ENCODE measurements around the gene PCDH9. TPM values are rescaled to one million over a fixed set of nuclear protein-coding genes. Genes with fewer than 3 reads are reported as not detected.

The PCDH9 gene
- total and polyA plus RNA-seq, 2 of the 13 experiments (the other 11 are each of a cell fraction or from before 2014, with no cell fraction given), result 0.09 TPM; not detected in 1

DNA sequence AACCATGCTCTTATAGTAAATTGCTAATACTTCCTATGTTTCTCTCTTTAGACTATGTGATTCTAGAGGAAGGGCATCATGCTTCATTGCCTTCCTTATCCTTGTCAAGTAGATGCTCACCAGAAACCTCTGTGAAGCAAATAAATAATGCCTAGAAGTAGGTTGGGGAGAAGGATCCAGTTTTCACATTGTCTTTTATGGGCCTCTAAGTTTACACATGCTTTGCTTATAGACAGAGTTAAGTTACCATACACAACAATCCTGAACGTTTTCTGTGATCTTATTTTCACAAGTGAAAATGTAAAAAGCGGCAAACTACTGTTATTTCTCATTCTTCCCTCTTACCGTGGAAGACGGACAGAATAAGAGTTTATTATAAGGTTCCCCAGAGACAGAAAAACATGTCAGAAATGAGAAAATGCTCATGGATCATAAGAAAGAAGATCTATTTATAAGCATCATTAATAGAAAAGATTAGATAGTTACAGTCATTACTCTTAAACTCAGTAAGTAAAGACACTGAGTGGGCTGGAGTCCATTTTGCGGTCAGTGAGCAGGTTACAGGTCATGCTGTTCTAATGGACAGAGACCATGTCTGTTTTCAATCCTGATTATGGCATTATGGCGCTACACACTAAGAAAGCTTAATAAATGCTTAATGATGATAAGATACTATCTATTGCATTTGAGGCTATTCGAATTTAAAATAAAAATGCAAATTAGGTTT, 723.9 kb downstream of the PCDH9 start (continued):
- TF ChIP-seq CAMTA2 (CRISPR knock-in tag; IDR thresholded peaks at IDR 0.05; ENCODE audit: borderline replicate concordance) (no peak), NR2F1 (CRISPR knock-in tag; IDR thresholded peaks at IDR 0.05) (no peak), ZNF10 (CRISPR knock-in tag; IDR thresholded peaks at IDR 0.05; ENCODE audit: borderline replicate concordance, low read depth) (no peak), XBP1 (CRISPR knock-in tag; IDR thresholded peaks at IDR 0.05) (no peak), MLLT10 (CRISPR knock-in tag; IDR thresholded peaks at IDR 0.05) (no peak), ZFP36L2 (CRISPR knock-in tag; IDR thresholded peaks at IDR 0.05) (no peak)

DNA sequence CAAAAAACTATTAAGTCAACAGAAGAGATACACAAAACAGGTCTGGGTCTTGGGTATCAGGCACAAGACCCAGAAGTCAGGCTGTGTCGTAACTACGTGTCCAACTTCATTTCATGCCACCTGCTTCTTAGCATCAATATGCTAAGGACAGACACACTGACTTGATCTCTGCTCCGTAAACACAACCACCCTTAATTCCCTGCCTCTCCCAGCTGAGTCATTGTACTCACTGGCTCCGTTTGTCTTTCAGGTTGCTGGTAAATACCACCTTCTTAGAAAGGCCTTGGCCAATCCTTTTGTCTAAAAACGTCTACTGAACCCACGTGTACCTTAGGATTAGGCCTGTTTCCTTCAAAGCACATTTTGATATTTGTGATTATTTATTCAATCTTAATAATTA, 726.2 kb downstream of the PCDH9 start:
- Histone ChIP-seq H3K9me3 (ENCODE audit: low read length) (no peaks in the 10 kb centered on the region), H3K27me3 (ENCODE audit: control insufficient read depth in 1 of 2, insufficient read depth in 2 of 2, low read length in 2 of 2) (no peaks in the 10 kb centered on the region), H2AFZ (ENCODE audit: low read length) (no peak overlapping the region), H3K36me3 (replicated peaks in 1 of 2; ENCODE audit: control insufficient read depth in 1 of 2, insufficient read depth in 2 of 2, low read length in 2 of 2) (no peaks in the 10 kb centered on the region), H3K4me3 (replicated peaks in 1 of 3; ENCODE audit: insufficient read depth in 1 of 3, low read depth in 2 of 3, low read length in 3 of 3) (no peak overlapping the region), H3K4me1 (ENCODE audit: insufficient read depth, low read length) (no peaks in the 10 kb centered on the region), H3K79me2 (ENCODE audit: insufficient read depth, low read length) (no peaks in the 10 kb centered on the region), H3K4me2 (ENCODE audit: low read depth, low read length) (no peak overlapping the region), H4K20me1 (ENCODE audit: insufficient read depth, low read length) (no peaks in the 10 kb centered on the region), H3K9ac (ENCODE audit: insufficient read depth, low read depth, low read length) (no peak overlapping the region), H3K27ac (ENCODE audit: extremely low read length, insufficient read depth, low read length) (no peak overlapping the region)
- ChIA-PET CTCF (ENCODE audit: low intra/inter-chr PET ratio, low total read pairs) (no interaction called here), POLR2A (no interaction called here)
- no peak for DNase-seq (ENCODE audit: low spot score)
- in situ Hi-C loops (cut with HindIII; ENCODE audit: extremely low pct_ligation_motif_present, low pct_unique_long_range_greater_than_20kb), result no loop called here
- FAIRE-seq, result no peak
- WGBS (ENCODE audit: low lambda C conversion rate), result 16% methylated on average over 6 of the region's 6 CpGs
- no TSS peak for BruUV-seq (replicated peaks)
- intact Hi-C loops (cut with micrococcal nuclease; ENCODE audit: unreplicated experiment), result no loop called here
- ATAC-seq, result no peak
- no peak for TF ChIP-seq KLF16 (CRISPR knock-in tag; IDR thresholded peaks at IDR 0.05)
- no peak for TF ChIP-seq RNF219 (CRISPR knock-in tag; IDR thresholded peaks at IDR 0.05)
- TF ChIP-seq RFX1 (IDR thresholded peaks at IDR 0.05), result no peak
- no peak for TF ChIP-seq IRX3 (CRISPR knock-in tag; IDR thresholded peaks at IDR 0.05; ENCODE audit: borderline replicate concordance, low read depth)
- TF ChIP-seq ZNF703 (CRISPR knock-in tag; IDR thresholded peaks at IDR 0.05; ENCODE audit: borderline replicate concordance), result no peak
- no peak for TF ChIP-seq RARG (CRISPR knock-in tag; IDR thresholded peaks at IDR 0.05; ENCODE audit: low read depth)
- TF ChIP-seq YEATS2 (CRISPR knock-in tag; IDR thresholded peaks at IDR 0.05; ENCODE audit: borderline replicate concordance), result no peak
- no peak for TF ChIP-seq ZHX2 (IDR thresholded peaks at IDR 0.05; ENCODE audit: low read depth)
- TF ChIP-seq ZHX2 (CRISPR knock-in tag; IDR thresholded peaks at IDR 0.05; ENCODE audit: borderline replicate concordance), result no peak
- no peak for TF ChIP-seq ASH2L (IDR thresholded peaks at IDR 0.05; ENCODE audit: insufficient read length, low read depth, low read length)
